ENCODE data around the gene TREML1.

GRCh38 chr6:41155132-41155805 is 1.1 kb upstream of the TREML1 start:
- no peak for TF ChIP-seq POLR2A (IDR thresholded peaks at IDR 0.05; ENCODE audit: low read length)
- TF ChIP-seq GATA1 (IDR thresholded peaks at IDR 0.05; ENCODE audit: low read depth, low read length), result no peak

All from erythroblast (primary cell).